CD4-positive, alpha-beta T cell treated with Interleukin-6 for 4 hours (primary cell): ENCODE data around the gene SLC12A7.
"Not testable (repeated sequence)": the region's sequence is repeated elsewhere in the genome, so short reads cannot be mapped to it uniquely, and the experiment has no call there.

Source experiments
- DNase-seq: peaks from one replicate; pipeline ENCODE4 v3.0.0-alpha.2; 2020; ENCODE audit warnings: mixed read lengths

Gene SLC12A7

DNA sequence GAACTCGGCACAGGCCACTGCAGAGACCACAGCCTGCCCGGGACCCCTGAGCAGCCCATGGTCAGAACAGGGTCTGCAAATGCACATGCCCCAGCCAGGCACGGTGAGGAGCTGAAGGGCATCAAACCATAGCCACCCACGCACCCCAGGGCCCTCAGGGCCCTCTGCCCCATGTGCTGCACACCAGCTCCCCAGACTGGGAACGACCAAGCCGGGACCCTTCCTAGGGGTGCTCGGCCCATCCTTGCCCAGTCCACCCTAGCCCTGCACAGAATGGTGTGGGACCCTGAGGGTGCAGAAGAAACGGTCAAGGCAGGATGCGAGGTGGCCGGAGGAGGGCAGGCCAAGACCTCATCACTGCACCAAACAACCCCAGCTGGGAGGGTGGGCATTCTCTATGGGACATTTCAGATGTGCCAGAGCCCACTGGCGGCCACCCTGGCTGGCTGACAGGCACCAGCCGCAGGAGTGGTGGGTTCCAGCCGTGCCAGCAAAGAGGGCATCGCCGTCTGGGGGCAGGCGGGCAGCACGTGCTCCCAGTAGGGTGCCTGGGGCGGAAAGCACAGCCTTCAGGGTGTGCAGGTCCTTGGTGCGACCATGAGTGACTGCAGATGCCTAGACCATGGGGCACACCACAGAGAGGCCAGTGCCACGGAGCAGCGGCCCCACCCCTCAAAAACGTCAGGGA lies 16.4 kb downstream of the SLC12A7 start:
- no peak for DNase-seq

DNA sequence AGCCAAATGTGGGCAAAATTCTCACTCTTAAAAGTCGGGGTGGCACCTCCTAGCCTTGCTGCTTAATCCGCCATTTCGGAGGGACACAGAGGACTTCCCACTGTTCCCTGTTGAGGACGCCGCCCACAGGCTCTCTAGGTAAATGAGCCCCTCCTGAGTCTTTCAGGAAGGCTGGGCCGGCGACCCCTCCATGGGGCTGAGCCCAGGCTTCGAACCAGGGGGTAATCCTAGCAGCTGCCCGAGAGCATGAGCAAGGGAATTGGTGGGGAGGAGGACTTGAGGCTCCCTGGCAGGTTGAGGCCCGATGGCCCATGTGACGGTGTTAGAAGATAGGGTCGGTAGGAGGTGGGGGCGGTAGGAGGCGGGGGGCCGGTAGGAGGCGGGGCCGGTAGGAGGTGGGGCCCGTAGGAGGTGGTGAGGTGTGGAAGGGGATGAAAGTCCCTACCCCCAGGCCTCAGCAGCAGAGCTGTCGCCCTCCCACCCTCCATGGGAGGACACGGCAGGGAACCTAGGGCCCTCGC lies 17.1 kb downstream of the SLC12A7 start:
- no peak for DNase-seq

DNA sequence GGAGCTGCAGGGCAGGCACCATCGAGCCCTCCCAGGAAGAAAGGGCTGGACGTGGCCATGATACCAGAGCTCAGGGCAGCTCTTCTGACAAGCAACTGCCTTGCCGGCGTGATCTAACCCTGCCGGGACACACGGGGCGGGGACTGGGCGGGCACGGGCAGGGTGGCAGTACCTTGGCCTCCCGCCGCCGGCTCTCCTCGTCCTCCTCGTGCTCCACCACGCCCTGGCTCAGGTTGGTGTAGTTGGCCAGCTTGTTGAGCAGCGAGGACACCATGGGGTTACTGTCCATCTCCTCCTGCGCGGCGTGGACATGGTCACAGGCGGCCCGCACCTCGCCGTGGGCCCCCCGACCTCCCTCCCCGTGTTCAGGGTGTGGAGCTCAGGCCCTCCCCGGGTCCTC lies 18.5 kb downstream of the SLC12A7 start:
- DNase-seq, result no peak

DNA sequence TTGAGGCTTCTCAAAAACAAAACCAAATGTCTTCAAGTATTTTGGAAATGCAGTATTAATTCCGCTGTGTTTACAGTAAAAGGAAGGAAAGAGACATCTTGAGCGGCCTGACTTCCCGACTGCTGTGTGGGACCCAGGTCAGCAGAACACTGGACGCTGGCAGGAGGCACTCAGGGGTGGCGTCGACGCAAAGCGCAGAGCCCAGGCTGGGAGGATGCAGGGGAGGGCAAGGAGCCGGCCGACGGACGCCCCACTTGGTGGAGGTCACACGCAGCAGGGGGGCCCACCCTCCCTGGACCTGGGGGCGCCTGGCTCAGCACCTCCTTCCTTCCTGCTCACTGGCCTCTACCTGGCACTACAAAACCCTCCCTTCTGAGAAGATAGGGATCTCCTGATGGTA lies 19.7 kb downstream of the SLC12A7 start:
- no peak for DNase-seq

DNA sequence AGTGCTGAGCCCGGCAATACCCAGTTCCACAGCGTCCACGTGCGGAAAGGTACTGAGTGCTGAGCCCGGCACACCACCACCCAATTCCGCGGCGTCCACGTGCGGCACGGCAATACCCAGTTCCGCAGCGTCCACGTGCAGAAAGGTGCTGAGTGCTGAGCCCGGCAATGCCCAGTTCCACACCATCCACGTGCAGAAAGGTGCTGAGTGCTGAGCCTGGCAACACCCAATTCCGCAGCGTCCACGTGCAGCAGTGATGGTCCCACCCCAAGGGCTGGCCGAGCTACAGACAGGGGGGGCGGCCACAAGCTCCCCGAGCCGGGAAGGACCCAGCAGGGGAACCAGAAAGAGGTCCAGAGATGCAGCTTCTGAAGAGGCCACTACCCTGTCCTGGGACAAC lies 20.2 kb downstream of the SLC12A7 start:
- DNase-seq, result no peak

DNA sequence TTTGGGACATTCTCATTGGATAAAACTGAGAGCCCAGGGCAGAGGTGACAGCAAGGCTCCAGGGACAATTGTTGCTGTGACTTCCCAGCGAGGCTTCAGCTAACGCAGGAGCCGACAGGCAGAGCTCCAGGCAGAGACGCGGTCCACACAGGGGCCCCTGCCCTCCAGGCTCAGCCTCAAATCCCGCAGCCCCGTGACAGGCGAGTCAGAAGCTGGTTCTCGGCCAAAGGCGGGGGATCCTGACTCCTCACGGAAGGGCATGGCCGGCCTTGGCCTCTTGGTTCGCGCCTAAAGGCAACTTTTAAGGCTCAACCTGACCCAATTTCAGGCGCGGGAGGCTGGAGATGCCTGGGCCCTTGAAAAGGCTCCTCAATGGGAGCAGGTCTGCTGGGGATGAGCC lies 21.3 kb downstream of the SLC12A7 start:
- DNase-seq, result no peak

DNA sequence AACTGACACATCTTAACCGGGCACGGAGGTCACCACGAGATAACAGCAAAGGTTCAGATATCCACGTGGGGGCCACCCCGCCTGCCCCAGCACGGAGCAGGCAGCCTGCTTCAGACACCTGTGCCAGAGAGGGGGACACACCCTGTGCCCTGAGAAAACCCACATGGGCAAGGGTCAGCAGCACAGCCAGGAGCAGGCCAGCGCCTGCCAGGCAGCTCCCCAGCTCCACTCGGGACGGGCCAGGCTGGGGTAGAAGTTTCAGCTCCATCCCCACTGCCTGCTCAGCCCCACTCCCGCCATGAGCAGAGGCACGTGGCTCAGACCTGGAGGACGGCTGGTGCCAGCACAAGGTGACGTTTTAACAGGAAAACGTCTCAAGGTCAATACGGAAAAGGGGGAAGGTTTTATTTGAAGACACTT lies 22.2 kb downstream of the SLC12A7 start:
- no peak for DNase-seq

DNA sequence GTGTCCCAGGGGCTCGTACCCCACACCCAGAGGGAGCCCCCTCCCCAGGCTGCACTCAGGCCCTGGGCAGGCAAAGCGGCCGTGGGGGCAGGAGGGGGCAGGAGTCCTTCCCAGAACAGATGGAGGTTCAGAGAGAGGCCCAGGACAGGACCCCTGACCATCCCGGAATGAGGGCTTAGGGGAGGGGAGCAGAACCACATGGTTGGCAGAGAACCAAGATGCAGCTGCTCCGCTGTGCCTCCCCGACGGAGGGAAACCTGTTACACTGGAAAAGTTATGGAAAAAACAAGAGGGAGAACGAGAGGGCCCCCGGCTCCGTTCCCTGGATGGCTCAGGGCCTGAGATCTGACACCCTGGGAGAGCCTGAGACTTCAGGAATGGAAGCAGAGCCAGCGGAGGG lies 22.7 kb downstream of the SLC12A7 start:
- no peak for DNase-seq

DNA sequence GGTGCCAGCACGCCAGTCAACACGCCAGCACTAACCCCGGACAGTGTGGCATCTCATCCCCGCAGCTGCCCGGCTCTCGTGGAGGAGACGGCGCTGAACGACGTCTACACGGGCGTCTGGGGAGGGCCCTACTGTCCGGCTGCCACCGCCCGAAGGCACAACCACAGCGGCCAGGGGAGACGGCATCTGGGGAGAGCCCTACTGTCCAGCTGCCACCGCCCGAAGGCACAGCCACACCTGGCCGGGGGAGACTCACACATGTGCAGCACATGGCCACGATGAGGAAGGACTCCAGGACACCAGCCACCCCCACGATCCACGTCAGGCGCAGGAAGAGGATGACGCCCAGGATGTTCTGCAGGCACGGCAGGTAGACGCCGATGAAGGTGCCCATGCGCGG lies 23.1 kb downstream of the SLC12A7 start:
- no peak for DNase-seq

DNA sequence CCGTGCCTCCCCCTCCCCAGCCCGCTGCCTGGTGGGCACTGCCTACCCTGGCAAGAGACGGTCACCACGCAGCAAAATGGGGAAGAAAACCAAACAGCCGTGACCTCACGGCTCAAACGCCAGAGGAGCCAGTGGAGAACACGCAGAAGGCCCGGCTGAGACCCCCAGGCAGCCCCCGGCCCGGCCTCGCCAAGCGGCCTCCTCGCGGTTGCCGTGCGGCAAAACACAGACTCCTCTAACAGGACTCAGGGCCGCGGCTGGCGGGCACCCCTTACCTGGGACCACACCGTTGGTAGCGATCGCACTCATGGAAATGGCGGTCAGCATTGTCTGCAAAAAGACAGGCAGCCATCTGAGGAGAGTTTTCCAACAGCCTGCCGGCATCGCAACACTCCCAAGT lies 23.8 kb downstream of the SLC12A7 start:
- no peak for DNase-seq

DNA sequence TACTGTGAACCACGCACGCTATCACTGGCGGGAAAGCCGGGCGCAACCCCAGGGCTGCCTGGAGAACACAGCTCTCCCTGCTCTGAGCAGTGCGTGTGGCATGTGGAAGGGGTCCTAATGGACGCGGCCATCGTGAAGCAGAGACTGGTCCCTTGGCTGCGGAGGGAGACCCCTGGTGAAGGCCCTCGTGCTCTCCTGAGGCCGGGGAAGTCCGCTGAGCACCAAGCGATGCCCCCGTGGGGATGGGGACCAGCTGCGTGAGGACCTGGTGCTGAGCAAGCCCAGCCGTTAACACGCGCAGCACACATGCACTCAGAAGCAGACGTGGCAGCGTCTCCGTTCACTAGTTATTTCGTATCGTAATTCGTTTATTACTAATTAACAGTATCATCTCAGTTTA lies 24.4 kb downstream of the SLC12A7 start:
- no peak for DNase-seq

DNA sequence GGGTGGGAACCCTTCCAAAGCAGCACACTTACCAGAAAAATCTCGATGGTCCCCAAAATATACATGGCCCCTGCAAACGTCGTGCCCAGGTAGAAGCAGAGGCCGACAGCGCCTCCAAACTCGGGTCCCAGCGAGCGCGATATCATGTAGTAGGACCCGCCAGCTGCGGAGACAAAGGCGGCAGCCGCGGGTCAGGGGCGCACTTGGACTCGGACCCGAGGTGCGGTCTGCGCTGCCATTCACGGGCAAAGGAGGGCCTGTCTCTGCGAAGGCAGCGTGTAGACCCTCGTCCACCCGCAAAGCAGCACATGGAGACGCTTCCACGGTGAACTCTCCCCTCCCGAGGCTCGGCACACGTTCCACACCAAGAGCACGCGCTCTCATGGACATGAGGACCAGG lies 25.0 kb downstream of the SLC12A7 start:
- DNase-seq, result no peak

DNA sequence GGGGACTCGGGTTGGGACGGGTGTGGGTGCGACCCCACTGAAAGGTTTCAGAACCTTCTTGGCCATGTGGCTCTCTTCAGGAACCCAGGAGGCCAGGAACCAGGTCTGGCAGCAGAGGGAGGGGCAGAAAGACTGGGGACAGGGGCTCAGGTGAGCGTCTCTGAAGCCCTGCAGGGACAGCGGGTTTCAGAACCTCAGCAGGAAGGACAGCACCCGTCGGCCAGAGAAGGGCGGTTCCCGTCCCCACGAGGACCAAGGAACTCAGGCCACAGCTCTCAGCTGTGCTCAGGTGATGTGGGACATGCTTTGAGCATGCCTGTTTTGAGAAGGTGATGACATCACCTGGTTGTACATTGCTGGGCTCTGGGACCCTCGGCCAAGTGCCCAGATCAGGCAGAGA lies 25.7 kb downstream of the SLC12A7 start:
- DNase-seq, result no peak

DNA sequence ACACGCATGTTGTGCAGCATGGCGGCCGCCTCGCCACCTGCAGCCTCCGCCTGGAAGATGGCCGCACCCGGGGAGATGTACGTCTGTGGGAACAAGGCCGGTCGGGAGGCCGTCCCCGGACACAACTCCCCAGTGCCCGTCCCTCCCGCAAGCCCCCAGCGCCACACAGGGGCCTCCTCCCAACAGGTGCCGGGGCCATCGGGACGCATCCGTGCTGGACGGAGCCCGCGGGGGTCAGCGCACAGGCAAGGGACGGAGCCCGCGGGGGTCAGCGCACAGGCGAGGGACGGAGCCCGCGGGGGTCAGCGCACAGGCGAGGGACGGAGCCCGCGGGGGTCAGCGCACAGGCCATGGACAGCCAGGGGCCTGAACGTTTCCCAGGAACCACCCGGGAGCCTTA lies 26.5 kb downstream of the SLC12A7 start:
- no peak for DNase-seq

DNA sequence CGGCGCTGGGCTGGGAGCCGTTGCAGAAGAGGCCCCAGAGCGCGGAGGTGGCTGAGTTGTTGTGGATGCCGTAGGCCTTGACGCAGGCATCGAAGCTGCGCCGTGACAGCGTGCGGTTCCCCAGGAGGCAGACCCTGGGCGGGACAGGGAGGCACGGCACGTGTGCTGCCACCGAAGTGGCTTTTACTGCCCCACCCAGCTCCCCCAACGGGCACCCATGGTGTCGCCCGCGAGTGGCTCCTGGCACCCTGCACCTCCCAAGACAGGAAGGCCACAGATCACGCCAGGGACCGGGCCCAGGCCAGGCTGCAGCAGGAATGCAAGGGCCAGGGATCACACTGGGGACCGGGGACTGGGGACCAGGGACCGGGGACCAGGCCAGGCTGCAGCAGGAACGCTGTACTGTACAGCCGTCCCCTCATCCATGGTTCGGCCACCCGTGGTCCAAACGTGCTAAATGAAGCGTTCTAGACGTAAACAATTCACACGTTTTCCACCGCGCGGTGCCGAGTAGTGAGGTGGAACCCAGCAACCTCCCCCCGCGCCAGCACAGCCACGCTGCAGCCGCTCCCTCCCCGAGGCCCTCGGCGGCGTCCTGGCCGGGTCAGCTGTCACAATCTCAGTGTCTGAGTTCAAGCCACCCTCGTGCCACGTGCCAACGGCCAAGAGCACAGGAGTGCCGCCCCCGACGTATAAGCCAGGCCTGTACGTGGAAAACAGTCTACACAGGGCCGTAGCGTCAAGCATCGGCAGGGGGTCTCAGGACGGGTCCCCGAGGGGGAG lies 27.8 kb downstream of the SLC12A7 start:
- DNase-seq, result no peak

DNA sequence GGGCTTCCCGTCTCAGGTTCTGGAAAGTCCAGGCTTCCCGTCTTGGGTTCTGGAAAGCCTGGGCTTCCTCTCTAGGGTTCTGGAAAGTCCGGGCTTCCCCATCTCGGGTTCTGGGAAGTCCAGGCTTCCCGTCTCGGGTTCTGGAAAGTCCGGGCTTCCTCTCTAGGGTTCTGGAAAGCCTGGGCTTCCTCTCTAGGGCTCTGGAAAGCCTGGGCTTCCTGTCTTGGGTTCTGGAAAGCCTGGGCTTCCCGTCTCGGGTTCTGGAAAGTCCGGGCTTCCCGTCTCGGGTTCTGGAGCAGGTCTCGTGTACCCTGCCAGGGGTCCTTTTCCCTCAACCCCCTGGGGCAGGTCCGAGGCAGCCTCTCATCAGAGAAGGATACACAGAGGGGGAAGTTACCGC lies 28.8 kb downstream of the SLC12A7 start:
- not testable (repeated sequence) for DNase-seq

DNA sequence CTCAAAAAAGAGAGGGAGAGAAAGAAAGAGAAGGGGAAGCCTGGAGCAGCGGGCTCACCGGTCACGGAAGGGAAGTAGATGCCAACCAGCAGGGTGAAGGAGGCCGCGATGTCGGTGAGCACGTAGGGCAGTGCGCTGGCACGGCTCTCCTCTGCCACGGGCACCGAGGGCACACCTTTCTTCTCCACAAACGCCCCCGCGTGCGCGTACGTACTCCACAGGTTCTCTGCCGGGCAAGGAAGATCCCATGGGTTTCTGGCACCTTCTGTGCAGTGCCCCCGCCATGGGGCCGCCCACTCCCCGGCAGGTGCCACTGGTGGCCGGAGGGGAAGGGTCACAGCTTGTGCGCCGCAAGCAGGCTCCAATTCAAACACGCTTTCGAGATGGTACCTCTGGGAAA lies 30.3 kb downstream of the SLC12A7 start:
- no peak for DNase-seq

DNA sequence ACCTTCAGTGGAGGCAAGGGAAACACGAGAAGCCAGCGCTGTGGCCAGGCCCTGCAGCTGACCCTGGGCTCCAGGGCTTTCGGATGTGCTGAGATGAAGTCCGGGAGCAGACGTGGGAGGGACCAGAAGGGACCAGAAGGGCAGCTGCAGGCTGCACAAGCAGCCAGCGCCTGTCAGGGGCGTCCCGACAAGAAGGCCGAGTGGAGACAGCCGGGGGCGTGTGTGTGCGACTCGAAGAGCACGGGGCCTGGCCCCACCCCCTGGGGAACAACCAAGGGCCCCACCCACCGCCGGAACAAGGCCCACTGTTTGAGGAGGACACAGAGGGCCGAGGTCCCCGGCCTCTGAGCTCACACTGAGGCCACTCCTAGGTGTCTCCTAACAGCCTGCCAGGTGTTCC lies 31.4 kb downstream of the SLC12A7 start:
- no peak for DNase-seq

DNA sequence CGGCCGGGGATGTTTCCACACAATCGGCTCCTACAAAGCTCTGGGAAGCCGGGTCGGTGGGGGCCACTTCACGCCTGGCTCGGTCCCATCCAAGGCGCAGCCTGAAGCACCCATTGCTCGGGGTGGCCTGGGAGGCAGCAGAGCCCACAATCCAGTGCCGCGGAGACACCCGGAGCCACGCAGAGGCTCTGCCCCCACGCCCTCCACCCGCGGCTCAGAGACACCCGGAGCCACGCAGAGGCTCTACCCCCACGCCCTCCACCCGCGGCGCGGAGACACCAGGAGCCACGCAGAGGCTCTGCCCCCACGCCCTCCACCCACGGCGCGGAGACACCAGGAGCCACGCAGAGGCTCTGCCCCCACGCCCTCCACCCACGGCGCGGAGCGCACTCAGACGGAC lies 31.9 kb downstream of the SLC12A7 start:
- DNase-seq, result no peak

DNA sequence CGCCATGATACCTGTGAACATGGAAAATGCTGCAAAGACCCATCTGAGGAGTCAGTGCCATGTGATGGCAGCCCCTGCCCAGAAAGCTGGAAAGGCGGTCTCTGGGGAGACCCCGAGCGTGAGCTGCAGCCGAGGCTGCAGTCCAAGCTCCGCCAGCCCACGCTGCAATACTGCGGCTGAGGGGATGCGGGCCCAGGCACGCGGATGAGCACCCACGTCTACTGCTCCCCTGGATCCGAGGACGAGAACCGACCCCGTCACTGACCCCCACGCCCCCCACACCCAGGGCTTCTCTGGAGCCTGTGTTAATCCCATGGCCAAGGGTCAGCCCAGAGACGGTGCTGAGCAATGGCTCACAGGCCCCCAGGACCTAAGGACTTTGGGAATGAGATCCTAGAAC lies 32.4 kb downstream of the SLC12A7 start:
- DNase-seq, result no peak

DNA sequence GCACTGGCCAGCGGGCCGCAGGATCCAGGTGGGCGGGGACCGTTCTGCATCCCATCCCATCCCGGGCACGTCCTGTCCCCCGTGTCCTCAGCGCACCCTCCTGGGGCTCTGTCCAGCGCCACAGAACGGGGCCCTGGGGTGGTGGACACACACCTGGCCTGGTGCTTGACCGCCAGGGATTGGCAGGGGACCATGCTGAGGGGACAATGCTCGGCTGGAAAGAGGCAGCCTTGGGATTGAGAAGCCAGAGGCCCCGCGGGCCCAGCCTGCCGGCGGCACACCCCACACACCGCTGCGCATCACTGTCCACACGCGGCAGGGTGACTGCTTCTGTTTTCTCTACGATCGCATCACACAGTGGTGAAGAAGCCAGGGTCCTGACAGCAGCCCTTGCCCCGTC lies 33.0 kb downstream of the SLC12A7 start:
- DNase-seq, result no peak

DNA sequence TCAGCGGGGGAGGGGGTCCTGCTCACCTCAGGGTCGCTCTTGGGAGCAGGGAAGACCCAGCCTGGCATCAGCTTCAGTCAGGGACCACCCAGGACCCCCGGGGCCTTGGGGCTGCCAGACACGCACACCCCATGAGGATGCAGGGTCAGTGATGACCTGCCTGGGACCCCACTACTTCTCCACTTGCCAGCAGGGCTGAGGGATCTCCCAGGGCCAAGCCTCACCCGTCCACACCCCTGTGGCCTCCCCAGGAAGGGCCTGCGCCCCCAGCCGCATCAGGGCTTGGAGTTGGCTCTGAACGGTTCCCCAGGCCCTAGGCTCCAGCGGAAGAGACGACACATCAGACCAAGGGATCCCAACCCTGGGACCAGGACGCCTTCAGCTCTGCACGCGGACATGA lies 33.7 kb downstream of the SLC12A7 start:
- DNase-seq, result no peak

DNA sequence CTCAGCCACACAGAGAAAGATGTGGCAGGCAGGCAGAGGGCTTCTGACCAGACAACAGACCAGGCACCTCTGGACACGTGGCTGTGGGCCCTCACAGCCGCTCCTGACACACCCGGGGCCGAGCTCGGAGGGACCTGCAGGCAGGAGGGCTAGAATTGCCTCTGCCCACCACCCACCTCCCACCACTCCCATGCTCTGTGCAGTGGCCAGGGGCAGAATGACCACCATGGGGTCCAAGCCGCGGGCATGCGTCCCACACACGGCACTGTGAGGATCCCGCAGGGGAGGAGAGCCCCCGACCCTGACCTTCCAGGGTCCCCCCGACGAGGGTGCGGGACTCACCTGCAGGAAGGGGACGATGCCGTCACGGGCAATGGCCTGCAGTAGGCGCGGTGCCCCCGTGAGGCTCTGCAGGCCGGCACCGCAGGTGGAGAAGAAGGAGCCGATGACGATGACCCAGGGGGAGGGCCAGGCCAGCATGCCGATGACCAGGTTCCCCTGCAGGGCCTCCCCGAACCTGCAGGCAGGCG lies 34.3 kb downstream of the SLC12A7 start:
- no peak for DNase-seq

DNA sequence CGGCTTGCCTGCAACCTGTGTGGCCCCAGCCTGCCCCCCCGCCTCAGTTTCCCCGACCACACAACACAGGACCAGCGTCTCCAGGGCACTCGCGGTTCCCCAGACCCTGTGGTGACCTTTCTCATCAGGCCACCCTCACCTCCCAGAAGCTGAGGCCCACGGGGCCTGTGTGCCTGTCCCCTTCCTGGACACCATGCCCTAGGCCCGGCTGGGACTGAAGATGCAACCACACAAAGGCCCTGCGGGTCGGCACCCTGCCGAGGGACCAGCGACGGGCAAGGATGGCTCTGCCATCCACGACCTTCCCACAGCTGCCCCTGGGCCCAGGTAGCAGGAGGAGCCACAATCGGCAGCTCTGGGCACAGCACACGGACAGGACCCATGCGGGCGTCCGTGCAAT lies 34.8 kb downstream of the SLC12A7 start:
- no peak for DNase-seq
